Cardiac muscle cell (in vitro differentiated cells and primary cell): ENCODE measurements around the gene NCAM1. TPM values are rescaled to one million over a fixed set of nuclear protein-coding genes. Genes with fewer than 3 reads are reported as not detected.

ENCODE experiments used
- DNase-seq, 2 donors: peaks; one replicate each; pipeline versions ENCODE4 v3.0.0 to v3.0.0-alpha.2; 2010 to 2017; ENCODE audit warnings: low read depth in 1 of 2, low spot score in 1 of 2
- H3K27ac ChIP-seq: fragments of 200-600 bp; sonication (generic); 2 replicates; pipeline ENCODE4 v1.5.1; 2016
- H3K27me3 ChIP-seq: fragments of 200-600 bp; sonication (generic); 2 replicates; pipeline ENCODE4 v1.6.0; 2016; ENCODE audit warnings: control low read depth
- H3K36me3 ChIP-seq: fragments of 200-600 bp; sonication (generic); 2 replicates; pipeline ENCODE4 v1.5.1; 2016; ENCODE audit warnings: control low read depth
- H3K4me1 ChIP-seq: fragments of 200-600 bp; sonication (generic); 2 replicates; pipeline ENCODE4 v1.8.1; 2017; ENCODE audit warnings: low read depth, mild to moderate bottlenecking, mixed run types
- H3K4me3 ChIP-seq: fragments of 200-600 bp; sonication (generic); 2 replicates; pipeline ENCODE4 v1.5.1; 2016; ENCODE audit warnings: mild to moderate bottlenecking
- H3K9me3 ChIP-seq: fragments of 200-600 bp; sonication (generic); 2 replicates; pipeline ENCODE4 v1.5.1; 2017; ENCODE audit warnings: low read depth, mild to moderate bottlenecking, control low read depth
- polyA plus RNA-seq: library from polyadenylated mRNA; unstranded; fragments of >200 nt; fragmentation: Nextera tagmentation; extraction: Ambion mirVana; gene quantifications from 2 replicates; pipeline ENCODE4 v1.2.1, GENCODE V29; 2016
- total RNA-seq: library from RNA; depleted of rRNA; stranded (reverse); fragments of >200 nt; gene quantifications from 2 replicates; pipeline ENCODE4 v1.2.3, GENCODE V29; 2016
- TF ChIP-seq, protein P1 (sequence below): IDR thresholded peaks from 2 replicates; pipeline ENCODE4 v1.5.1; 2012; ENCODE audit warnings: low read depth, mild to moderate bottlenecking, low read length

NCAM1 gene
- total and polyA plus RNA-seq, 2 experiments from 2014 or later: 61.9 to 203 TPM

DNA sequence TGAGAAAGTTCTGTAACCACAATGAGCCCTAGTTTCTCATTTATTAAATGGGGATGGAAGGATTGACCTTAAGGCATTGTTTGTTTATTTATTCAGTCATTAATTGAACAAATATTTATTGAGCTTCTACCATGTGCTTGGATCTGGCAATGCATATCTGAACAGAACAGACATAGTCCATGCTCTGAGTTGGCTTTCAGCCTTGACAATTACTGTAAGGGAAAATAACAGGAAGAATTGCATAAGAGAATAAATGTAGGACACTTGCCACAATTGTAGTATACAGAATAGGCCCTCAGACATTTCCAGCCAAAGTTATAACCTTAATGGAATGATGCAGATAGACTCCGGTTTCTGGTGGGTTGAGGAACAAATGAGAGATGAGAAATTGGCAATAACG is 192.6 kb downstream of the NCAM1 start:
- Histone ChIP-seq H3K4me3 (no peak overlapping the region), H3K9me3 (no peaks in the 10 kb centered on the region), H3K27ac (no peak overlapping the region), H3K36me3 (no peaks in the 10 kb centered on the region), H3K4me1 (no peaks in the 10 kb centered on the region), H3K27me3 (no peaks in the 10 kb centered on the region)
- TF ChIP-seq, protein P1, sequence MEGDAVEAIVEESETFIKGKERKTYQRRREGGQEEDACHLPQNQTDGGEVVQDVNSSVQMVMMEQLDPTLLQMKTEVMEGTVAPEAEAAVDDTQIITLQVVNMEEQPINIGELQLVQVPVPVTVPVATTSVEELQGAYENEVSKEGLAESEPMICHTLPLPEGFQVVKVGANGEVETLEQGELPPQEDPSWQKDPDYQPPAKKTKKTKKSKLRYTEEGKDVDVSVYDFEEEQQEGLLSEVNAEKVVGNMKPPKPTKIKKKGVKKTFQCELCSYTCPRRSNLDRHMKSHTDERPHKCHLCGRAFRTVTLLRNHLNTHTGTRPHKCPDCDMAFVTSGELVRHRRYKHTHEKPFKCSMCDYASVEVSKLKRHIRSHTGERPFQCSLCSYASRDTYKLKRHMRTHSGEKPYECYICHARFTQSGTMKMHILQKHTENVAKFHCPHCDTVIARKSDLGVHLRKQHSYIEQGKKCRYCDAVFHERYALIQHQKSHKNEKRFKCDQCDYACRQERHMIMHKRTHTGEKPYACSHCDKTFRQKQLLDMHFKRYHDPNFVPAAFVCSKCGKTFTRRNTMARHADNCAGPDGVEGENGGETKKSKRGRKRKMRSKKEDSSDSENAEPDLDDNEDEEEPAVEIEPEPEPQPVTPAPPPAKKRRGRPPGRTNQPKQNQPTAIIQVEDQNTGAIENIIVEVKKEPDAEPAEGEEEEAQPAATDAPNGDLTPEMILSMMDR: no peak
- DNase-seq: peak in 1 of 2 donors; percentile 64

DNA sequence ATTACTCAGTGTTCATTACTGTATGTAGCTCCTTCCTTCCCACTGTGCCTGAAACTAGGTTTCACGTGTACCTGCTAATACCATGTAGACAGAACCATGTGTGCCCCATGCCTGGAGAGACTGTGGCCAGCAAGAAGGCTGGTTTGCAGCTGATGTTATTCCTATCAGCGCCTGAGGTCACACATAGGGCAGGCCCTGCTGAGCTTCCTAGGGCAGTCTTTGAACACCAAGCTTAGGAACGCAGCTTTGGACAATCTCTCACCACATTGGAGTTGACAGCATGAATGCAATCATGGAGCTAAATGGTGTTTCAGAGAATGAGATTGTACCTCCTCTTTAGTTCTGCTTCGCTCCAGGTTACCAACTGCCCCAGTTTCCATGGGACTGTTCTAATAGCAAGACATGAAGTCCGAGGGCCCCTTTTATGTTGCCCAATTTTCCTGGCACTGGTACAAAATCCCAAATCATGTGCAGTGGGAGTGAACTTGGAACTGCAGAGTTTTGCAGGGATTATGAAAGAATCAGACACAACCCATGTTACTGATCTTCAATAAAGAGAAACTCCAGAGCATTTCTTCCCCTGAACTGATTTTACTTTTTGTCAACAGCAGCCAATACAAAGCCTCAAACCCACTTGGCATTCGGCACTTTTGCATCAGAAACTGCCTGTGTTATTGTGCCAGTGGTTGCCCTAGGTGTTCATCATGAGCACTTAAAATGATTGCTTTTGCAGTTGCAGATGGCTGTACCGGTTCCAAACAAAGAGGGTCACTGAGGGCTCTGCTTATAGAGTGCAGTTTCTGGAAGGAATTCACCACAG is 199.0 kb downstream of the NCAM1 start:
- H3K27me3 ChIP-seq: no peaks in the 10 kb centered on the region
- H3K4me1 ChIP-seq: peaks cover 21% of the 10 kb centered on the region
- DNase-seq: peak; percentile 60 to 79
- H3K4me3 ChIP-seq: no peak overlapping the region
- TF ChIP-seq, protein P1: no peak
- H3K36me3 ChIP-seq: no peaks in the 10 kb centered on the region
- no peaks in the 10 kb centered on the region for H3K9me3 ChIP-seq
- H3K27ac ChIP-seq: peak overlapping the region; percentile 38

DNA sequence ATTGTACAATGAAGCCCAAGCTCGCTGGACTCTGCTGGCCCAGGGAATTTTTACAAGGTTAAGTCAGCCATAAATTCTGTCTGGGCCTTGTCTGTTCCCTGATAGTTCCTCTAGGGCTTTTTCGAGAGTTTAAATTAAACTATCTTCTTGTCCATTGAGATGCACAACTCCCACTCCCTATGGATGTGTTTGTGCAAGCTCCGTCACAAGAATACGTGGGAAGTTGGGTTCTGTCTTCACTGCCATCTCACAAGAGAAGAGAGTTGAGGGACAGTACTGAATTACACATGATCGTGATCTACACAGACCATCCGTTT is 199.5 kb downstream of the NCAM1 start:
- Histone ChIP-seq H3K4me3 (no peak overlapping the region), H3K4me1 (peaks cover 21% of the 10 kb centered on the region), H3K9me3 (no peaks in the 10 kb centered on the region), H3K27ac (peak overlapping the region; percentile 38), H3K27me3 (no peaks in the 10 kb centered on the region), H3K36me3 (no peaks in the 10 kb centered on the region)
- no peak for DNase-seq
- TF ChIP-seq, protein P1: no peak

DNA sequence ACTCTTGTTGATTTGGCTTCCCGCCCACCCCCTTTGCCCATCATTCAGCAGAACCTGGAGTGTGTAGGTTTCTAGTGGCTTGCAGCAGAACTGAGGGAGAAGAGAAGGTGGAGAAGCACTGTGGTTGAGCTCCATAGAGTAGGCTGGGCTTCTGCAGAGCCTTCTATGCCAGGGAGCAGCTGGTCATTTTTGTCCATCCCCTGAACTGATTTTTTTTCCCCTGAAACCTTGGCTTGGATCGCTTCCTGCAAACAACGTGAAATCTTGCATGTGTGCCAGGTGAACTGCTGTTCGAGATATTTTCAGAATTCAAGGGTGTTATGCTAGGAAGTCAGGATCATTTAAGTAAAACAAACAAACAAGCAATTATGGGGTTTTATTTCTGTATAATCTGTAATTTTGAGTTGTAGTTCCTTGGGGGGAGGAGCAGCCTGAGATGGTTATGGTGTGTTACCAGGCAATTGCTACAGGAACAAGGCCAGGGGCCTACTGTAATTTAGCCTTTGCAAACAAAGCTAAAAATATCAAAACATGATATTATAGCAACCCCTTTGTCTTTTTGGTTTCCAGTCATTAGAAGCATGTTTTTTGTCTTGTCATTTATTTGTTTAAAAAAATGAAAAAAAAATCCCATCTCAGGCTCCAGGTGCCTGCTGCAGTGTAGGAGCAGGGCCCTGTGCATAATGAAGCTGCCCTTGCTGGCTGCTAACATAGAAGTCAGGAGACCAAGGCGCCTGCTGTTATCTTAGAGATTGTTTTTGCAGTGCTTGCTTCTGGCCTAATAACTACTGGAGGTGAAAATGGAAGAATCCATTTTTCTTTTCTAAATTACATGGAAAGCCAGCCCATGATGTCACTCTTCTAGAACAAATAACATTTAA is 200.7 kb downstream of the NCAM1 start:
- TF ChIP-seq, protein P1: no peak

DNA sequence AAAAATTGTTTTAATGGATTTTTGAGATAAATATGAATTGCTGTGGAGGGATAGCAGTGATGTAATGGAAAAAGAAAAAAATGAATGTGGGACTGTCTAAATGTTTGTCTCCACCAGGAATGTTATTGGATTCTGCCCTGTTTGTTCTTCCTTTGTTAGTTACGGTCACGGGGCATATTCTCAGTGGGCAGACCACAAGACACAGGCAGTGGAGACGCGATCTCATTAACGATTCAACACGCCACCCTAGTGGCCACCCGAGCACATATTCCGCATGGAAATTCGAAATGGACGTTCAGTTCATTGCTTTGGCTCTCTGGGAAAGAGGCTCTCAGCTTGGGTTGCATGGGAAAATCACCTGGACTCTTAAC is 201.4 kb downstream of the NCAM1 start:
- H3K27ac ChIP-seq: no peak overlapping the region
- no peak overlapping the region for H3K4me3 ChIP-seq
- H3K36me3 ChIP-seq: no peaks in the 10 kb centered on the region
- TF ChIP-seq, protein P1: peak; percentile 28
- H3K9me3 ChIP-seq: no peaks in the 10 kb centered on the region
- H3K4me1 ChIP-seq: peaks cover 21% of the 10 kb centered on the region
- DNase-seq: peak in 1 of 2 donors; percentile 53
- no peaks in the 10 kb centered on the region for H3K27me3 ChIP-seq

More for the DNA sequence above, 200.7 kb downstream of the NCAM1 start:
- H3K36me3 ChIP-seq: no peaks in the 10 kb centered on the region
- peak in 1 of 2 donors; percentile 25 for DNase-seq
- H3K27me3 ChIP-seq: no peaks in the 10 kb centered on the region
- H3K4me1 ChIP-seq: peaks cover 21% of the 10 kb centered on the region
- H3K9me3 ChIP-seq: no peaks in the 10 kb centered on the region
- no peak overlapping the region for H3K4me3 ChIP-seq
- no peak overlapping the region for H3K27ac ChIP-seq
